ENCODE measurements around the gene WDR64.

WDR64 gene
- total RNA-seq: 0 to 0.37 (median 0.09) reads per million in 4 experiments

DNA sequence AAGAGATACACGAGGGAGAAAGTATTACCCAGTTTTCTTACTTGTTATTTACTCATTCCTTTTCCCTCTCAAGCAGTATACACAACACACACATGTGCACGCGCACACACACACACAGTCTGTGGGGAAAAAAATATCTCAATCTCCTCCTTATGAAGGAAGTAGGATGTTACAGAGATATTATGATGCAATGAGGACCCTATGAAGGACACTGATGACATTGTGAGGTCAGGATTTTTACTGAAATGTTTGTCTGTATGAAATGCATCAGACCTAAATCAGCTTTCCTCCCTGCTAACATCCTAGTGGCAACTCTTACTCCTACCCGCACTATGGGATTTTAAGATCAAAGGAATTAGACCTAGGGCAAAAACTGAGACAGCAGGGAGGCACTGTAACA is at the start of gene WDR64:
TSS of gene WDR64 (plus strand) at position 270 of the 400 bp plus-strand sequence. CDS start 204 bp downstream, outside the sequence.
- no peak for DNase-seq

DNA sequence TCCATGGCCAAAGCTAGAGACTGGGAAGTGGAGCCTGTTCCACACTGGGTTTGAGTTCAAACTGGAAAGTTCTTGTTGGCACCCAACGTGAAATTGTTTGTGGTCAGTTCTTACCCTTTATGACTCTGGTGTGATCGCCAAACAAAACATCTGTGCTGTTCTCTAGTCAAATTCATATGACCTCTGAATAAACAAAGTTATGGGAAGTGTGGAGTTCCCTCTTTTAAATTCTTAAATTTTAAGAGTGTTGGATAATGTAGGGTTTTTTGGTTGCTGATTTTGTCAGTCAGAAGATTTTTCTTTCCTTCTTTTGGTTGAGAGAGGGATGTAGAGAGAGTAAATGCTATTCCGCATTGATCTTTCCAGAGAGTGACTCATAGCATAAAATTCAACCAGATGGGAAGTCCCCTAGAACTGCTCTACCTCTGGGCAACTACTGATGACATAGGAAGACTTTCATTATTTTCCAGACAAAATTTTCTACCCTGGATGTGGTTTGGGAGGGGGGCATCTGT is 48.3 kb upstream of the WDR64 start:
- no peak for DNase-seq

DNA sequence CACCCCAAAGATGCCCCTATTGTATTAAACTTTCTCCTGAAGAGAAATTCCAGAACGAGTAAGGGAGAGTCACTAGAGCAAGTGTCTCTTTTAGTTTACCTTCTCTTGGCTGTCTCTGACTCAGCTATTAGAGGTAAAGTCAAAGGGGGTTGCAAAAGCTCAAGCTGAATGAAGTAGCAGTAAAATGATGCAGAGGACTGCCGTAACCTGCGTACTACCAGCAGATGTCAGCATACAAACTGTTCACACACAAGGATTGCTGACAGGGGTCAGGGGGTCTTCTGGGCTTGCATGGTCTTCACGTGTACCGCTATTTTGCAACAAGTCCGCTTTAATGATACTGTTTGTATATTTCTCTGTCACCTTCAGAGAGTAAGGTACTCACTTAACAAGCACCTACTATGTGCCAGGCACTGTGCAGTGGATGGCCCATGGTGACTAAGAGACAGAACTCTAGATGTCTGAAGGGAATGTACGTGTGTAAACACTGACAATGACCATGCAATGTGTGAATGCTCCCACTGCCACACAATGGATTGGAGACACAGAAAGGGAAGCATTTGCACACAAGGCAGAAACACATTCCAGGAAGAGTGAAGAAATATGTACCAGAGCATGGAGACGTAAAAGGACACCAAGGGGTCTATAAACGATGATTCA is 46.8 kb upstream of the WDR64 start:
- DNase-seq: no peak

- DNase-seq: no peak
Measured at GRCh38 chr1:241606544-241606943, 45.5 kb upstream of the WDR64 start.

- DNase-seq: no peak
Measured at GRCh38 chr1:241607497-241607896, 44.6 kb upstream of the WDR64 start.

DNA sequence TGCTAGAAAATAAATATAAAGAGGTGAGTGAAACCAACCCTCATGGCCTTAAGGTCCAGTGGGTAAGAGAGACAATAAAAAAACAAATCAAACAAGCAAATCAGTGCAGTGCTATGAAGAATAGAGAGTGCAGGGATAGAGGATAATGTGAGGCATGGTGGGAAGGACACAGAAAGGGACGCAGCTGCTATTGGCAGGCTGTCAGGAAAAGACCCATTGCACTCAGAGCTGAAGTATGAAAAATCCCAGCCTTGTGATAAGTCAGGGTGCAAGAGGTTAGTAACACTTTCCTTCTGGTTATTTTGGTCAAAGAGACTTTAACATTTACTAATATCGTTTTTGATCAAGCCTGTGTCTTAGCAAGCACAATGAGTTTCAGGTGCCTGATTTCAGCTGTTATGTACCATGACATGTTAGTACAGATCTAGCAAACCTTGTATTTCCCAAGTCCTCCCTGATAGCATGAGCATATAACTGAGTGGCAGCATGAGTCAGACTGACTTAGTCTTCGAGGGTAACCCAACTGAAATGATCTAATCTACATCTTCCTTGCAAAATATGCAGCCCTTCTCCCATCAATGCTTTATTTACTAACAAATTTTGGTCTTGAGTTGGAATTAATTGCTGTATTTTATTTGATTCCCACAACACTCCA is 43.6 kb upstream of the WDR64 start:
- no peak for DNase-seq

GRCh38 chr1:241610056-241610815 is 41.8 kb upstream of the WDR64 start:
- DNase-seq: no peak

DNA sequence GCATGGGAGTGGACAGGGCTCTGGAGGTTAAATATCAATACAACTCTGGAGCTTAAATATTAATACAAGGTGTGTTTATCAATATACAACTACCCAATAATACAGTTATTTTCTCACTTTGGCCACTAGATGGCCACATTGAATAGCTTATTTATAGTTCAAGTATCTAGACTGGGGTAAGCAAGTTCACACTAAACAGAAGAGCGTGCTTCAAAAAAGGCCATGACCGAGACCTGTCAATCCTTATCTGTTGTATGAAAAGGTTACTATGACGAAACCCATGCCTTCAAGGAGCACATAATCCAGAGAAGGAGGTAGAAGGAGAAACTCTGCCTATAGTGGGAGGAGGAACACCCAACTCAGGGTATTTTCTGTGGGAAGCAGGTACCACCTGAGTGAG is 41.0 kb upstream of the WDR64 start:
- no peak for DNase-seq

DNA sequence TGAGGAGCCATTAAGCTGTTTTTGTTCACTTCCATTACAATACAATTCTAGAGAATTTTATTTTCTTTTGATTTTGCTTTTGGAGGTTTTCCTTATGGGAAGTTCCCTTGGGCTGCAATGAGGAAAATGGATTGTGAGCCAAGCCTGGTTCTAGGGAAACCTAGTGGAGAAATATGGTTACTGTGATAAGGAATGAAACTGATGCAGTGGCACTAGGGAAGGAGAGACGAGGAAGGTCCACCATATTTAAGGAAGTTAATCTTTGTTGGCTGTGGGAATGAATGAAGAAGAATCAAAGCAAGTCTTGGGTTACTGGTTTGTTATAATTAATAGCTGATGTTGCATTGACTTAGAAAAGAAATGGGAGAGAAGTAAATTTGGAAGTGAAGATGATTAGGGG is 40.3 kb upstream of the WDR64 start:
- DNase-seq: no peak

DNA sequence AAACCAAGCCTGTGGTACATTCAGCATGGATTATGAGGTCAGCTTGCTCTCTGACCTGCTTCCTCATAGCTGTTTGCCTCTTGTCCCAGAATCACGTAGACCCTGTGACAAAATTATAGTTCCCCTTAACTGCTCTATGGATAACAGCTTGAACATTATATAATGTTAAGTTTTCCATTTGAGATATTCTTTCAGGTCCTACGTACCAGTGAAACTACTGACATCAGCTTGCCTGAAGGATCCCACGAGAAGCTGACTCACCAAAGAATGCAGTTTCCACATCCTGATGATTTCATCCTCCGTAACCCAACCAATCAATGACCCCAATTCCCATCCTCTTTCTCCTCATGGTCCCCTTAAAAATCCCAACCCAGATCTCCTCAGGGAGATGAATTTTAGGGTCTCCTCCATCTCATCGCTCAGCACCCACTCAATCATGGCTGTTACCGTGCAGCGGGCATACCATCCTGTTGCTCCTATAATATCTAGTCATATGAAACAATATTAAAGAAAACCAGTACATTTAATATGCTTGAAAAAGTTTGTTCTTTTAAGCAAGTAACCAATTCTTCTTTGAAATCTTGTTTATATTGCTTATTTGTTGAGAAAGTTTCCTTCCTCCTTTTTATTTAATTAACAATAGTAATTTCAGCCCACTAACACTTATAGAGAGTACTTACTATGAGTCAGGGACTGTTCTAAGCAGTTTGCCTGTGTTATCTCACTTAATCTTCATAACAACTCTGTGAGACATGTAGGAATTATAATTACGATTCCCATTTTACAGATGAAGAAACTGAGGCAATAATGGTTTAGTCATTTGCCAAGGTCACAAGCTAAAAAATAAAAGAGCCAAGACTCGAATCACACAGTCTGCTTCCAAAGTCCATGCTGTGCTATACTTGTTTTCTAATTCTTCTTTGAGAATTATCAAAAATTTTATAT is 39.3 kb upstream of the WDR64 start:
- DNase-seq: no peak

- no peak for DNase-seq
Measured at GRCh38 chr1:241614144-241614543, 37.9 kb upstream of the WDR64 start.

GRCh38 chr1:241614572-241614971 is 37.5 kb upstream of the WDR64 start:
- no peak for DNase-seq

- no peak for DNase-seq
Measured at GRCh38 chr1:241615043-241615974, 36.8 kb upstream of the WDR64 start.

GRCh38 chr1:241617426-241617825 is 34.7 kb upstream of the WDR64 start:
- DNase-seq: no peak

- DNase-seq: no peak
Measured at GRCh38 chr1:241622669-241623068, 29.4 kb upstream of the WDR64 start.

DNA sequence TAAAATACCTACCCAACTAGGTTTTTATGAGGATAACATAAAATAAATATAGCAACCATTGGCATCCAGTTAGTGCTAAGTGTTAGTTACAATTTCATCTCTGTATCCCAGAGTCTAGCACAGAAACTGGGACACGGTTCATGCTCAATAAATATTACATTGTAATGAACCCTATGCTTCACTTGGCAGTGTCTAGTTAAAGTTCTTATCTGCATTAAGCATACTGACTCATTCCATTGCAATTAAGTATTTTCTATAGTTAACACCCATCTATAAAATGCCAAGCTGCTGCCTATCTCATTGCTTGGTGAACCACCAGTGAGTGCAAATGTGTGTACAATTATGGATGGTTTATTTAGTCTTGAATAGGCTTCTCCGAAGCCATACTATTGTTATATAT is 27.1 kb upstream of the WDR64 start:
- DNase-seq: no peak

DNA sequence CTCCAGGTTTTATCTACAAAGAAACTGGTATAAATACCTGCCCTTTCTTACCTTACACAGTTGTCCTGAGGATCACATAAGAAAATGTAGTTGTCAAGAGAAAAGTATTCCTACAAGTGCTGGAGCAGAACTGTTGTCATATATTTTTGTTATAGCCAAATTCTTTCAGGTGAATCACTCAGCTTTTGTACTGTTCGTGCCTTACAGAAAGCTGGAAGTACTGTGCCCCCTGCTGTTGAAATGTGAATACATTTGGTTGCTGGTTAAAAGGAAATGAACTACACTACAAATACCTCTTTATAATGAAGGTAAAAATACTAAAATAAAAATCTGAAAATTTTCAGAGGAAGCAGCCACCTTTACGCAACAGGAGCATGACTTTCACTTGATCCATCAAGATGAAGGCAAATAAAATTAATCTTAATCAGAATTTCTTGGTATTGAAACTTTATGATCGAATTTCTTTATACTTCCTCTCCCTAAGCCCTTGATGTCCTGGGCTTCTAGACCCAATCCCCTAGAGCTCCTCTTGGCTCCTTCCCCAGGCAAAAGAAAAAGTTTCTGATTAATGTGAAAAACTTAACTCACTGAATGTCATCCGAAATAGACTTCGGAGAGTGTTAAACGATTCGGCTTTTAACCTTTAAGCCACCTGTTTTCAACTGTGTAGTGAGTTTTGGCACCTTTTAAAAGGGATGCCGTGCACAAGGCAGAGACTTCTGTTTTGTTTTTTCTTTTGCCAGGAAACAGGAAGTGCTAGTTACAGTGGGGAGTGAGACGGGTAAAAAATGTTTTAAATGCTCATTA is 24.4 kb upstream of the WDR64 start:
- DNase-seq: no peak

DNA sequence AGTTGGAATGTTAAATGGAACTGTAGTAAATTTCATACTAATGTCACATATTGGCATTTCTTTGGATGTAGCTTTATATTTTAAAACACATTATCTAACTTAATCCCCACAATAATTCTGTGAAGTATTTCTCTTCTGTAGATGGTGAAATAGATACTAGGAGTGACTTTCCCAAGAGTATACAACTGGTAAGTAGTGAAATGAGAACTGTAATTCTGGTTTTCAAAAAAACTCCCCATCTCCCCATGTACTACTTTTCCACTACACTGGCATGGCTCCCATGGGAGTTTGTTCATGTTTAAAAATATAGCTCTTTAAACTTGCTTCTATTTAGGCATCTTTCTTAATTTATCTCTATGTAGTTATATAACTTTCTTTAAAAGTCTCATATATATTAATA is 22.1 kb upstream of the WDR64 start:
- DNase-seq: no peak

DNA sequence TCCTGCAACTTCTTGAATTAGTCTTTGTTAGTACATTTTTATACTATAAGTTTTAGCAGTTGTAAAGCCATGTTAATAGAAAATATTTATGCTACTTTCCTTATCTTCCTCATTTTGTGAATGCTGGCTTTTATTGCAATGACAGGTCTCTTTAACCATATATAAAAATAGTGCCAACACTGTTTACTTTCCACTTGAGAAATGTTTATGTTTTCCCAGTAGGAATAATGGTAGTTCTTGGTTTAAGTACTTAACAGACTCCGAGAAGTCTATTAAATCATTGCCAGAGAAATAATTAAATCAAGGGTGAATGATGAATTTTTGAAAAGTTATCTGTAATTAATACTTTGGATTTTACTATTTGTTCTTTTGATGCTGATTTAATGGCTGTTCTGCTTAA is 21.6 kb upstream of the WDR64 start:
- DNase-seq: no peak

DNA sequence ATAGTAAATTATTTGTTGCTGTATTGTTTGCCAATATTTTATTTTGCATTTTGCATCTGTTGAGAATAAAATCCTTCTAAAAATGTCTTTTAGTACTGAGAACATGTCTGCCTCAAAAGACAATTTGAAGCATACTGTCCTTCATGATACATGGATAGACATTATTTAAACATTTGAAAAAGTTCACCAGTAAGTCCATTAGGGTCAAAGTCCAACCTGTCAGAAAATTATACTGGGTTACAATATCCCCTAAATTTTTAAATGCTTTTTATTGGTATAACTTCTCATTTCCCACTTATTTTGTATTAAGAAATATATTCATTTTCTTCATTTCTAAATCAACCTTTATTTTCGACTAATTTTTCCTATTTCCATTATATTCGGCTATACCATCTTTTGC is 21.2 kb upstream of the WDR64 start:
- no peak for DNase-seq

DNA sequence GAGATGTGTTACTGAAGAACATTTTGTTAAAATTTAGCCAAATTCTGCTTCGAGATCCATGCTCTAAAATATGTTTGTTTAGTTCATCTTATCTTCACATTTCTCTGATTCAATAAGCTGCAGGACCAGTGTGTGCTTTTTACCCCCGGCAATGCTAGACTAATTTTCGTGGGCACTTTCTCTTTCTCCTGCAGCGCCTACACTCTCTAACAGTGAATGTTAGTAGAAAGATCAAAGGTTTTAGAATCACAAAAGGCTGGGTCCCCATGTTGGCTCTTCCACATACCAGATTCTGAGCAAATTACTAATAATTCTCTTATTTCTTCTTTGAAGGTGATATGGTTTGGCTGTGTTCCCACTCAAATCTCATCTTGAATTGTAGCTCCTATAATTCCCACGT is 20.4 kb upstream of the WDR64 start:
- no peak for DNase-seq

Measured in effector CD8-positive, alpha-beta T cell (primary cell).